GM23338 (cell line): ENCODE results near the gene CLSTN1. TPM values are rescaled to one million over a fixed set of nuclear protein-coding genes. Genes with fewer than 3 reads are reported as not detected.

Experiments used
- ATAC-seq: fragments of 200-7000 bp; cut with Tn5 transposase; 3 replicates; pipeline ENCODE4 v1.9.1; 2020
- DNase-seq: peaks from one replicate; pipeline ENCODE4 v3.0.0-alpha.2; 2015; ENCODE audit warnings: low spot score
- H2AFZ ChIP-seq: fragments of 200-600 bp; sonication (generic); 2 replicates; pipeline ENCODE4 v1.8.0; 2016; ENCODE audit warnings: antibody characterized with exemption, mild to moderate bottlenecking, moderate library complexity
- H3F3A ChIP-seq: fragments of 200-600 bp; sonication (generic); replicated peaks from 2 replicates; pipeline ENCODE4 v1.8.0; 2017; ENCODE audit warnings: antibody characterized with exemption, mixed run types, low read depth
- H3K27ac ChIP-seq: fragments of 200-600 bp; sonication (generic); 2 replicates; pipeline ENCODE4 v1.6.1; 2016; ENCODE audit warnings: low read depth
- H3K27me3 ChIP-seq: fragments of 200-600 bp; sonication (generic); 2 replicates; pipeline ENCODE4 v1.8.0; 2016; ENCODE audit warnings: mild to moderate bottlenecking, mixed run types, moderate library complexity; ENCODE audit not compliant: insufficient read depth
- H3K36me3 ChIP-seq: fragments of 200-600 bp; sonication (generic); 2 replicates; pipeline ENCODE4 v1.8.0; 2016; ENCODE audit warnings: mild to moderate bottlenecking; ENCODE audit not compliant: insufficient read depth
- H3K4me1 ChIP-seq: fragments of 200-600 bp; sonication (generic); 2 replicates; pipeline ENCODE4 v1.8.0; 2016; ENCODE audit warnings: mild to moderate bottlenecking, moderate library complexity; ENCODE audit not compliant: insufficient read depth
- H3K4me2 ChIP-seq: fragments of 200-600 bp; sonication (generic); 2 replicates; pipeline ENCODE4 v1.7.1; 2017; ENCODE audit warnings: mixed run types
- H3K4me3 ChIP-seq: fragments of 200-600 bp; sonication (generic); 2 replicates; pipeline ENCODE4 v1.6.1; 2016; ENCODE audit warnings: mixed run types
- H3K79me2 ChIP-seq: fragments of 200-600 bp; sonication (generic); replicated peaks from 2 replicates; pipeline ENCODE4 v1.8.0; 2017; ENCODE audit warnings: mild to moderate bottlenecking; ENCODE audit not compliant: insufficient read depth
- H3K9me2 ChIP-seq: fragments of 200-600 bp; sonication (generic); 2 replicates; pipeline ENCODE4 v1.8.0; 2017; ENCODE audit not compliant: insufficient read depth
- H4K20me1 ChIP-seq: fragments of 200-600 bp; sonication (generic); replicated peaks from 2 replicates; pipeline ENCODE4 v1.8.0; 2017; ENCODE audit warnings: mild to moderate bottlenecking; ENCODE audit not compliant: insufficient read depth
- H3K27ac Mint-ChIP-seq: 2 replicates; pipeline ENCODE4 v1.8.0; 2020; ENCODE audit warnings: inconsistent platforms, mild to moderate bottlenecking, moderate library complexity, mixed read lengths
- H3K27me3 Mint-ChIP-seq: 3 replicates; pipeline ENCODE4 v1.8.0; 2022; ENCODE audit warnings: low read depth, mild to moderate bottlenecking, moderate library complexity, mixed read lengths, inconsistent platforms; ENCODE audit not compliant: insufficient read depth, poor library complexity
- H3K36me3 Mint-ChIP-seq: 3 replicates; pipeline ENCODE4 v1.8.0; 2021; ENCODE audit warnings: low read depth, mild to moderate bottlenecking, inconsistent platforms, moderate library complexity, mixed read lengths
- H3K4me1 Mint-ChIP-seq: 3 replicates; pipeline ENCODE4 v1.8.0; 2020; ENCODE audit warnings: mild to moderate bottlenecking, inconsistent platforms, mixed read lengths
- H3K4me3 Mint-ChIP-seq: 3 replicates; pipeline ENCODE4 v1.8.0; 2021; ENCODE audit warnings: moderate library complexity, mild to moderate bottlenecking, inconsistent platforms, mixed read lengths
- H3K9me3 Mint-ChIP-seq: 3 replicates; pipeline ENCODE4 v1.8.0; 2020; ENCODE audit warnings: moderate library complexity, mild to moderate bottlenecking, inconsistent platforms, mixed read lengths
- CREB1 ChIP-seq: fragments of 250-450 bp; sonication (Bioruptor Pico); IDR thresholded peaks from 2 replicates; pipeline ENCODE4 v1.5.0; 2020; ENCODE audit warnings: low read depth, mild to moderate bottlenecking, moderate library complexity
- EZH2 ChIP-seq: fragments of 200-600 bp; sonication (generic); IDR thresholded peaks from one replicate; pipeline ENCODE4 v1.8.0; 2017; ENCODE audit warnings: antibody characterized with exemption, mild to moderate bottlenecking, low read depth; ENCODE audit not compliant: unreplicated experiment
- EZH2phosphoT487 ChIP-seq: fragments of 200-600 bp; sonication (generic); IDR thresholded peaks from one replicate; pipeline ENCODE4 v1.8.1; 2018; ENCODE audit warnings: antibody characterized with exemption; ENCODE audit not compliant: unreplicated experiment
- JUNB ChIP-seq: IDR thresholded peaks from one replicate; pipeline ENCODE4 v1.6.1; 2016; ENCODE audit warnings: antibody characterized with exemption; ENCODE audit not compliant: unreplicated experiment
- NANOG ChIP-seq: IDR thresholded peaks from 2 replicates; pipeline ENCODE4 v1.6.1; 2016; ENCODE audit warnings: antibody characterized with exemption, borderline replicate concordance
- POLR2AphosphoS5 ChIP-seq: IDR thresholded peaks from 2 replicates; pipeline ENCODE4 v1.6.1; 2016; ENCODE audit warnings: antibody characterized with exemption, low read depth
- STAT1 ChIP-seq: IDR thresholded peaks from one replicate; pipeline ENCODE4 v1.6.1; 2016; ENCODE audit warnings: antibody characterized with exemption; ENCODE audit not compliant: unreplicated experiment
- ZNF114 ChIP-seq: fragments of 250-450 bp; sonication (Bioruptor Pico); IDR thresholded peaks from 2 replicates; pipeline ENCODE4 v1.5.0; 2020; ENCODE audit warnings: mild to moderate bottlenecking, moderate library complexity
- ZNF331 ChIP-seq: fragments of 250-450 bp; sonication (Bioruptor Pico); IDR thresholded peaks from 2 replicates; pipeline ENCODE4 v1.5.0; 2020; ENCODE audit warnings: low read depth, mild to moderate bottlenecking, moderate library complexity
- polyA plus RNA-seq: library from polyadenylated mRNA; unstranded; fragments of >200 nt; fragmentation: Nextera tagmentation; extraction: Ambion mirVana; gene quantifications from 2 replicates; pipeline ENCODE4 v1.2.1, GENCODE V29; 2016
- total RNA-seq: library from RNA; depleted of rRNA; stranded (reverse); fragments of >200 nt; shearing (Covaris generic); gene quantifications from 2 replicates; pipeline ENCODE4 v1.2.3, GENCODE V29; 2014
- TF ChIP-seq, protein P1 (sequence below): IDR thresholded peaks from 2 replicates; pipeline ENCODE4 v1.6.1; 2016; ENCODE audit warnings: antibody characterized with exemption
- TF ChIP-seq, protein P2 (sequence below), 2 experiments: fragments of 200-600 bp in 1 of 2; sonication (generic) in 1 of 2; conservative IDR thresholded peaks; 2 replicates each; pipeline versions ENCODE4 v1.5.1 to v1.6.1; 2016 to 2017; ENCODE audit warnings: antibody characterized with exemption in 2 of 2, low read depth in 2 of 2, mild to moderate bottlenecking in 2 of 2, moderate library complexity in 1 of 2

CLSTN1 gene
- total and polyA plus RNA-seq, 2 experiments from 2014 or later = 38.5 to 66.2 TPM

GRCh38 chr1:9843576-9843945 lies 19.8 kb upstream of the CLSTN1 start (continued):
- no peak for TF ChIP-seq EZH2
- no peak for TF ChIP-seq NANOG
- no peak for TF ChIP-seq STAT1
- no peak for TF ChIP-seq JUNB
- TF ChIP-seq, protein P1, sequence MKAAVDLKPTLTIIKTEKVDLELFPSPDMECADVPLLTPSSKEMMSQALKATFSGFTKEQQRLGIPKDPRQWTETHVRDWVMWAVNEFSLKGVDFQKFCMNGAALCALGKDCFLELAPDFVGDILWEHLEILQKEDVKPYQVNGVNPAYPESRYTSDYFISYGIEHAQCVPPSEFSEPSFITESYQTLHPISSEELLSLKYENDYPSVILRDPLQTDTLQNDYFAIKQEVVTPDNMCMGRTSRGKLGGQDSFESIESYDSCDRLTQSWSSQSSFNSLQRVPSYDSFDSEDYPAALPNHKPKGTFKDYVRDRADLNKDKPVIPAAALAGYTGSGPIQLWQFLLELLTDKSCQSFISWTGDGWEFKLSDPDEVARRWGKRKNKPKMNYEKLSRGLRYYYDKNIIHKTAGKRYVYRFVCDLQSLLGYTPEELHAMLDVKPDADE = no peak
- TF ChIP-seq CREB1 = no peak

GRCh38 chr1:9842781-9843575 lies 19.2 kb upstream of the CLSTN1 start:
- TF ChIP-seq, protein P2, sequence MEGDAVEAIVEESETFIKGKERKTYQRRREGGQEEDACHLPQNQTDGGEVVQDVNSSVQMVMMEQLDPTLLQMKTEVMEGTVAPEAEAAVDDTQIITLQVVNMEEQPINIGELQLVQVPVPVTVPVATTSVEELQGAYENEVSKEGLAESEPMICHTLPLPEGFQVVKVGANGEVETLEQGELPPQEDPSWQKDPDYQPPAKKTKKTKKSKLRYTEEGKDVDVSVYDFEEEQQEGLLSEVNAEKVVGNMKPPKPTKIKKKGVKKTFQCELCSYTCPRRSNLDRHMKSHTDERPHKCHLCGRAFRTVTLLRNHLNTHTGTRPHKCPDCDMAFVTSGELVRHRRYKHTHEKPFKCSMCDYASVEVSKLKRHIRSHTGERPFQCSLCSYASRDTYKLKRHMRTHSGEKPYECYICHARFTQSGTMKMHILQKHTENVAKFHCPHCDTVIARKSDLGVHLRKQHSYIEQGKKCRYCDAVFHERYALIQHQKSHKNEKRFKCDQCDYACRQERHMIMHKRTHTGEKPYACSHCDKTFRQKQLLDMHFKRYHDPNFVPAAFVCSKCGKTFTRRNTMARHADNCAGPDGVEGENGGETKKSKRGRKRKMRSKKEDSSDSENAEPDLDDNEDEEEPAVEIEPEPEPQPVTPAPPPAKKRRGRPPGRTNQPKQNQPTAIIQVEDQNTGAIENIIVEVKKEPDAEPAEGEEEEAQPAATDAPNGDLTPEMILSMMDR (conservative IDR thresholded peaks at IDR 0.05; ENCODE audit: low read depth in 2 of 2) = peak; percentile 12 to 19; a peak in 1 of 4 replicates
- no peak for TF ChIP-seq JUNB
- H3K9me3 Mint-ChIP-seq = 0 out of 3 replicates have a peak, but pooled peaks cover 2% of the 10 kb centered on the region
- no peak overlapping the region for H3K4me2 ChIP-seq
- H3K79me2 ChIP-seq = no peaks in the 10 kb centered on the region
- peaks cover 6% of the 10 kb centered on the region for H3K27me3 Mint-ChIP-seq
- peaks cover 23% of the 10 kb centered on the region for H3K4me1 Mint-ChIP-seq
- no peaks in the 10 kb centered on the region for H3K36me3 ChIP-seq
- no peak overlapping the region for H3K27ac ChIP-seq
- H3K4me3 Mint-ChIP-seq = no peak overlapping the region
- no peaks in the 10 kb centered on the region for H4K20me1 ChIP-seq
- H3K4me1 ChIP-seq = peaks cover 14% of the 10 kb centered on the region
- no peaks in the 10 kb centered on the region for H3K9me2 ChIP-seq
- peaks cover 3% of the 10 kb centered on the region; the same call in 1 of the 2 replicates for H3F3A ChIP-seq
- H3K4me3 ChIP-seq = no peak overlapping the region
- no peak overlapping the region for H3K27ac Mint-ChIP-seq
- H3K36me3 Mint-ChIP-seq = no peaks in the 10 kb centered on the region; the same call in 2 of the 3 replicates
- no peak overlapping the region for H2AFZ ChIP-seq
- no peaks in the 10 kb centered on the region for H3K27me3 ChIP-seq
- ATAC-seq (peak; percentile 31), DNase-seq (no peak)

- no peak overlapping the region for H3K27ac ChIP-seq
- no peaks in the 10 kb centered on the region for H4K20me1 ChIP-seq
- H3K27me3 ChIP-seq = no peaks in the 10 kb centered on the region
- no peak overlapping the region for H2AFZ ChIP-seq
- Mint-ChIP-seq H3K27me3 (peaks cover 8% of the 10 kb centered on the region), H3K4me1 (peaks cover 17% of the 10 kb centered on the region), H3K9me3 (0 out of 3 replicates have a peak, but pooled peaks cover 2% of the 10 kb centered on the region), H3K27ac (no peak overlapping the region), H3K36me3 (no peaks in the 10 kb centered on the region; the same call in 2 of the 3 replicates), H3K4me3 (no peak overlapping the region)
- no peaks in the 10 kb centered on the region for H3K9me2 ChIP-seq
- peaks cover 13% of the 10 kb centered on the region for H3K4me1 ChIP-seq
- H3K4me3 ChIP-seq = no peak overlapping the region
- ATAC-seq (no peak), DNase-seq (no peak)
- no peaks in the 10 kb centered on the region for H3F3A ChIP-seq
- no peak overlapping the region for H3K4me2 ChIP-seq
- H3K36me3 ChIP-seq = no peaks in the 10 kb centered on the region
- H3K79me2 ChIP-seq = no peaks in the 10 kb centered on the region
- TF ChIP-seq, protein P1 = no peak
- no peak for TF ChIP-seq POLR2AphosphoS5
- no peak for TF ChIP-seq ZNF331 (CRISPR knock-in tag)
- no peak for TF ChIP-seq EZH2
- TF ChIP-seq, protein P2 (conservative IDR thresholded peaks at IDR 0.05; ENCODE audit: low read depth in 2 of 2) = no peak
- no peak for TF ChIP-seq ZNF114
- no peak for TF ChIP-seq JUNB
- no peak for TF ChIP-seq CREB1
- TF ChIP-seq EZH2phosphoT487 = no peak
- no peak for TF ChIP-seq STAT1
- TF ChIP-seq NANOG = no peak
These were observed 18.4 kb upstream of the CLSTN1 start for GRCh38 chr1:9842073-9842711.
